A673 (cell line): ENCODE measurements around the gene DMD.

Experiments
- EZH2 ChIP-seq: fragments of 200-600 bp; sonication (generic); IDR thresholded peaks from 2 replicates; pipeline ENCODE4 v1.6.1; 2017; ENCODE audit warnings: borderline replicate concordance, low read depth, mild to moderate bottlenecking, mixed read lengths, antibody characterized with exemption, low read length; ENCODE audit not compliant: poor library complexity, severe bottlenecking
- TF ChIP-seq, protein P1 (sequence below): fragments of 300-800, 200-600 bp; sonication (generic); conservative IDR thresholded peaks from 2 replicates; pipeline ENCODE4 v1.5.1; 2017; ENCODE audit warnings: low read depth, mild to moderate bottlenecking, antibody characterized with exemption, low read length, moderate library complexity, mixed read lengths

DNA sequence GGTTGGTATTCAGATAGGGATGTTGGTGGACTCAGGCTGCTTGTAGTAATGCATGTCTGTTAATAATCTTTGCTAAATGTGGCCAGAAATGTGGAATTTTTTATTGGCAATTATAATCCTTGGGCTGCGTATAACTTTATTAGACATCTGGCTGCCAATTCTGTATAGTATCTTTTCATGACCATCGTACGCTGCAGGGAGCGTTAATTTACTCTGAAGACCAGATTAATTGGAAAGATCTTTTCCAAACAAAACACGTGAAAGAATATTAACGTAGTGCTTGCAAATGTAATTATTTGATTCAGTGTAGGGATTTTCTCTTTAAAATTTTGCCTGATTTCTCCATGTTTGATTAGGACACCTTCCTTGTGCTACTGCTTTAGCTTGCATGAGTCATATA is 2100.7 kb downstream of the DMD start:
- TF ChIP-seq, protein P1, sequence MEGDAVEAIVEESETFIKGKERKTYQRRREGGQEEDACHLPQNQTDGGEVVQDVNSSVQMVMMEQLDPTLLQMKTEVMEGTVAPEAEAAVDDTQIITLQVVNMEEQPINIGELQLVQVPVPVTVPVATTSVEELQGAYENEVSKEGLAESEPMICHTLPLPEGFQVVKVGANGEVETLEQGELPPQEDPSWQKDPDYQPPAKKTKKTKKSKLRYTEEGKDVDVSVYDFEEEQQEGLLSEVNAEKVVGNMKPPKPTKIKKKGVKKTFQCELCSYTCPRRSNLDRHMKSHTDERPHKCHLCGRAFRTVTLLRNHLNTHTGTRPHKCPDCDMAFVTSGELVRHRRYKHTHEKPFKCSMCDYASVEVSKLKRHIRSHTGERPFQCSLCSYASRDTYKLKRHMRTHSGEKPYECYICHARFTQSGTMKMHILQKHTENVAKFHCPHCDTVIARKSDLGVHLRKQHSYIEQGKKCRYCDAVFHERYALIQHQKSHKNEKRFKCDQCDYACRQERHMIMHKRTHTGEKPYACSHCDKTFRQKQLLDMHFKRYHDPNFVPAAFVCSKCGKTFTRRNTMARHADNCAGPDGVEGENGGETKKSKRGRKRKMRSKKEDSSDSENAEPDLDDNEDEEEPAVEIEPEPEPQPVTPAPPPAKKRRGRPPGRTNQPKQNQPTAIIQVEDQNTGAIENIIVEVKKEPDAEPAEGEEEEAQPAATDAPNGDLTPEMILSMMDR = no peak
- no peak for TF ChIP-seq EZH2
